GM12873 (cell line): Measurements from ENCODE around the gene ATP1A1.
A peak's percentile ranks its signal among the peaks of the same experiment; 100 is the strongest.

ENCODE experiments used
- CTCF ChIP-seq: IDR thresholded peaks from 2 replicates; pipeline ENCODE4 v1.5.1; 2012; ENCODE audit warnings: low read depth, mild to moderate bottlenecking, moderate library complexity, low read length, control low read depth; ENCODE audit not compliant: insufficient read depth; ENCODE audit errors: missing control alignments

ATP1A1 gene

GRCh38 chr1:116372651-116373430, at the start of gene ATP1A1:
Gene ATP1A1 (plus strand): TSS chr1:116373244. CDS start chr1:116373512, 268 bp downstream.
- TF ChIP-seq CTCF: peak; percentile 14

- no peak for TF ChIP-seq CTCF
These were observed 49.6 kb upstream of the ATP1A1 start for GRCh38 chr1:116323491-116323890.

- TF ChIP-seq CTCF: no peak
These were observed 48.6 kb upstream of the ATP1A1 start for GRCh38 chr1:116324411-116324810.

GRCh38 chr1:116325104-116325503, 47.9 kb upstream of the ATP1A1 start:
- TF ChIP-seq CTCF: no peak

GRCh38 chr1:116325922-116326321, 47.1 kb upstream of the ATP1A1 start:
- no peak for TF ChIP-seq CTCF

GRCh38 chr1:116326486-116326885, 46.6 kb upstream of the ATP1A1 start:
- no peak for TF ChIP-seq CTCF

GRCh38 chr1:116328671-116329070, 44.4 kb upstream of the ATP1A1 start:
- no peak for TF ChIP-seq CTCF
